Lower leg skin (tissue), 4 donors: Measurements from ENCODE around the gene CCL1. TPM values are rescaled to one million over a fixed set of nuclear protein-coding genes. Genes with fewer than 3 reads are reported as not detected.

Source experiments
- DNase-seq, 2 donors: peaks; one replicate each; pipeline ENCODE4 v3.0.0-alpha.2; 2019; ENCODE audit warnings: low spot score in 2 of 2
- H3K4me3 ChIP-seq: fragments of 200-600 bp; sonication (generic); 2 replicates; pipeline ENCODE4 v1.5.1; 2017; ENCODE audit warnings: mild to moderate bottlenecking, low read depth; ENCODE audit not compliant: poor library complexity, severe bottlenecking
- POLR2A ChIP-seq, 2 donors: fragments of 450-650 bp; IDR thresholded peaks; one replicate each; pipeline ENCODE4 v1.6.1; 2016 to 2017; ENCODE audit warnings: antibody characterized with exemption in 2 of 2, mild to moderate bottlenecking in 1 of 2, moderate library complexity in 1 of 2
- WGBS, 2 donors: methylation state at CpG; one replicate each; pipeline ENCODE4 v1.1.5; 2018; 5-methylcytosine and 5-hydroxymethylcytosine counted together
- intact Hi-C: fragments of 100-400 bp; cut with DNase I; formaldehyde crosslinking; loops from one replicate; pipeline ENCODE4 v1.15.0; 2023; ENCODE audit warnings: low total_unique reads
- total RNA-seq, 4 donors: library from RNA; depleted of rRNA; stranded (reverse); fragments of >200 nt; gene quantifications; one replicate each; pipeline ENCODE4 v1.1.0, GENCODE V29; 2016
- TF ChIP-seq, protein P1 (sequence below), 3 donors: fragments of 450-650 bp; IDR thresholded peaks; one replicate each; pipeline ENCODE4 v1.5.1; 2016; ENCODE audit warnings: antibody characterized with exemption in 3 of 3, mild to moderate bottlenecking in 3 of 3, moderate library complexity in 2 of 3

Gene CCL1
- total RNA-seq, 4 donors from 2014 or later, result not detected

DNA sequence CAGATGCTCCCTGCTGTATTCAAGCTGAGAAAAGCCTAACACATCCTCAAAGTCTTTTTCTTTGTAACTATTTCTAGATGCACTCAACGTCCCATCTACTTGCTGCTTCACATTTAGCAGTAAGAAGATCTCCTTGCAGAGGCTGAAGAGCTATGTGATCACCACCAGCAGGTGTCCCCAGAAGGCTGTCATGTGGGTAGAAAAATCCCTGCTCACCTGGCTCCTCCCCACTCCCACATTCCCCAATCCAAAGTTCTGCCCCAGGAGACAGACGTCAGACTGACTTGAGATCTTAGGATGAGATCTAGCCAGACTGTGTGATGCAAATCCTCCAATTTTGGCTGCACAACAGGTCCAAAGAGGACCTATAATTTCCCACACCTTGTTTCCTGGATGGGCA, 5.6 kb downstream of the CCL1 start:
- no peak for DNase-seq
- no peak overlapping the region for H3K4me3 ChIP-seq
- intact Hi-C loops, result no loop called here
- 78 to 81% methylated on average over 2 of the region's 2 CpGs for WGBS, 2 donors
- TF ChIP-seq POLR2A (IDR thresholded peaks at IDR 0.05), result no peak
- TF ChIP-seq, protein P1, sequence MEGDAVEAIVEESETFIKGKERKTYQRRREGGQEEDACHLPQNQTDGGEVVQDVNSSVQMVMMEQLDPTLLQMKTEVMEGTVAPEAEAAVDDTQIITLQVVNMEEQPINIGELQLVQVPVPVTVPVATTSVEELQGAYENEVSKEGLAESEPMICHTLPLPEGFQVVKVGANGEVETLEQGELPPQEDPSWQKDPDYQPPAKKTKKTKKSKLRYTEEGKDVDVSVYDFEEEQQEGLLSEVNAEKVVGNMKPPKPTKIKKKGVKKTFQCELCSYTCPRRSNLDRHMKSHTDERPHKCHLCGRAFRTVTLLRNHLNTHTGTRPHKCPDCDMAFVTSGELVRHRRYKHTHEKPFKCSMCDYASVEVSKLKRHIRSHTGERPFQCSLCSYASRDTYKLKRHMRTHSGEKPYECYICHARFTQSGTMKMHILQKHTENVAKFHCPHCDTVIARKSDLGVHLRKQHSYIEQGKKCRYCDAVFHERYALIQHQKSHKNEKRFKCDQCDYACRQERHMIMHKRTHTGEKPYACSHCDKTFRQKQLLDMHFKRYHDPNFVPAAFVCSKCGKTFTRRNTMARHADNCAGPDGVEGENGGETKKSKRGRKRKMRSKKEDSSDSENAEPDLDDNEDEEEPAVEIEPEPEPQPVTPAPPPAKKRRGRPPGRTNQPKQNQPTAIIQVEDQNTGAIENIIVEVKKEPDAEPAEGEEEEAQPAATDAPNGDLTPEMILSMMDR (IDR thresholded peaks at IDR 0.05), result no peak

DNA sequence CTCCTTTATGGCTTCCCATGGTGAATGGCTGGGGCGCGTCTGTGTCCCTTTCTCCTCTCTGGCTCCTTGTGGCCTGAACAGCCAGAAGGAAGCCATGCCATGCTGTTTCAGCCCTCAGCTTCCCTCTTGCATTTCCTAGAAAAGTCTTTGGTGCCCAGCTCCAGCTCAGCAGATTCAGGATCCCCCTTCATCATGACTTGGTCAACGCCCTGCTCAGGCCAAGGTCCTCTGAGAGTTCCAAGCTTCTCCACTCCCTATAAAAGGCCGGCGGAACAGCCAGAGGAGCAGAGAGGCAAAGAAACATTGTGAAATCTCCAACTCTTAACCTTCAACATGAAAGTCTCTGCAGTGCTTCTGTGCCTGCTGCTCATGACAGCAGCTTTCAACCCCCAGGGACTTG, 6.8 kb downstream of the CCL1 start, which contains the start of gene CCL13:
Gene CCL13 (plus strand): TSS at position 287 of the 400 bp plus-strand sequence. CDS start 47 bp downstream, at position 334.
- WGBS, 2 donors, result 90 to 91% methylated on average over 5 of the region's 5 CpGs
- DNase-seq, result peak in 1 of 2 donors; percentile 31
- TF ChIP-seq, protein P1 (IDR thresholded peaks at IDR 0.05), result no peak
- TF ChIP-seq POLR2A (IDR thresholded peaks at IDR 0.05), result no peak
- intact Hi-C loops, result no loop called here
- H3K4me3 ChIP-seq, result no peak within 1 kb of the TSS

DNA sequence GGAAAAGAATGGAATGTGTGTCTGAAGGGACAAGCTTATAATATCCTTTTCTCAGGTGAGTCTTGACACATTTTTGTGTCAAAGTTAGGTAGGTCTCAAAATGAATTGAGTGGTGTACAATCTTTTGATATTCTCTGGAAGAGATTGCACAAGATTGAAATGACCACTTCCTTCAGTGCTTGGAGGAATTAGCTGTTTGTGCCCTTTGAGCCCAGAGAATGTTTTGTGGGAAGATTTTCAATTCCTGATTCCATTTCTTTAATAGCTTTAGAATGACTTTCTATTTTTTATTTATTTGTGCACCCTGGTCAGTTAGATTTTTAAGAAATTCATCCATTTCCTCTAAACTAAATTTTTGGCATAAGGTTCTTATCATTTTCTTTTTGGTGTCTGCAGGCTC, 8.4 kb downstream of the CCL1 start:
- intact Hi-C loops, result no loop called here
- TF ChIP-seq POLR2A (IDR thresholded peaks at IDR 0.05), result no peak
- TF ChIP-seq, protein P1 (IDR thresholded peaks at IDR 0.05), result no peak

DNA sequence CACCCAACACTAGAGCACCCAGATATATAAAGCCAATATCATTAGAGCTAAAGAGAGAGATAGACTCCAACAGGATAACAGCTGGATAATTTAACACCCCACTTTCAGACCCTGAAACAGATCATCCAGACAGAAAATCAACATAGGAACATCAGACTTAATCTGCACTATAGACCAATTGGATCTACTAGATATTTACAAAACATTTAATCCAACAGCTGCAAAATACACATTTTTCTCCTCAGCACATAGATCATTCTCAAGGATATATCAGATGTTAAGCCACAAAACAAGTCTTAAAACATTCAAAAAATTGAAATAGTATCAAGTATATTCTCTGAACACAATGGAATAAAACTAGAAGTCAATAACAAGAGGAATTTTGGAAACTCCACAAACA, 10.8 kb downstream of the CCL1 start:
- intact Hi-C loops, result no loop called here
- no peak overlapping the region for H3K4me3 ChIP-seq
- TF ChIP-seq, protein P1 (IDR thresholded peaks at IDR 0.05), result no peak
- TF ChIP-seq POLR2A (IDR thresholded peaks at IDR 0.05), result no peak
- DNase-seq, result no peak

More for the DNA sequence above, 8.4 kb downstream of the CCL1 start:
- no peak for DNase-seq
- H3K4me3 ChIP-seq, result no peak overlapping the region

DNA sequence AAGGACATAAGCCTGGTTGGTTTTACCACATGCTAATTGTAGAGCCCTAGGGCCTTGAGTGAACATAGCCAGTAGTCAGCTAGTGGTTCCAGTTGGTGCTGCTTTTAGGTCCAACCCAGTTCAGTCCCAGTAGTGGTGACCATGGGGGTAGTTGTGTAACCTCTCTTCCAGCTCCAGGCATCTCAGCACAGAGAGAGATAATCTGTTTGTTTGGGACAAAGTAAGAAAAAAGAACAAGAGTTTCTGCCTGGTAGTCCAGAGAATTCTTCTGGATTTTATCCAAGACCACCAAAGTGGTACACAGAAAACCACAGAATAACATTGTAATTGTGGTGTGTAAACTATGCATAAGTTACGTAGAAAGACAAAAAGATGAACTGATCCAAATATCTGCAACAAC, 11.9 kb downstream of the CCL1 start:
- 65 to 76% methylated on average over 1 of the region's 1 CpG for WGBS, 2 donors
- DNase-seq, result no peak
- intact Hi-C loops, result no loop called here
- H3K4me3 ChIP-seq, result no peak overlapping the region
- TF ChIP-seq POLR2A (IDR thresholded peaks at IDR 0.05), result no peak
- TF ChIP-seq, protein P1 (IDR thresholded peaks at IDR 0.05), result no peak

DNA sequence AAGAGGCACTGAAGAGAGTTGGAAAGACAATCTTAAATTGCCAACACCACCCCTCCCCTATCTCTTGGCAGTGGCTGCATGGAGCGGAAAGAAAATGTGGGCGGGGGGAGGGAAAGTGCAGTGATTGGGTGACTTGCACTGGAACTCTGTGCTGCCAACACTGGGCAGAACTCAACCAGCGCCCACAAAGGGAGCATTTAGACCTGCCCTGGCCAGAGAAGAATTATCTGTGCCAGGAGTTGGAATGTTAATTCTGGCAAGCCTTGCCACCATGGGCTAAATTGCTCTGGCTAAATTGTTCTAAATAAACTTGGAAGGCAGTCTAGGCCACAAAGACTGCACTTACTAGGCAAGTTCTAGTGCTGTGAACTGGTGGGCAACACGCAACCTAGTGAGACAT, 13.3 kb downstream of the CCL1 start:
- WGBS, 2 donors, result 57 to 64% methylated on average over 4 of the region's 4 CpGs
- no peak overlapping the region for H3K4me3 ChIP-seq
- TF ChIP-seq POLR2A (IDR thresholded peaks at IDR 0.05), result no peak
- TF ChIP-seq, protein P1 (IDR thresholded peaks at IDR 0.05), result no peak
- intact Hi-C loops, result no loop called here
- no peak for DNase-seq
